Activated T-helper 1 cell treated with anti-CD3 and anti-CD28 coated beads, Interleukin-2, amount 50 U/mL, for 16 hours (primary cell): Measurements from ENCODE around the gene PC.

Experiments
- DNase-seq, 2 donors: peaks; one replicate each; pipeline ENCODE4 v3.0.0-alpha.2; 2020; ENCODE audit warnings: low read depth in 1 of 2, low spot score in 1 of 2

The PC gene

DNA sequence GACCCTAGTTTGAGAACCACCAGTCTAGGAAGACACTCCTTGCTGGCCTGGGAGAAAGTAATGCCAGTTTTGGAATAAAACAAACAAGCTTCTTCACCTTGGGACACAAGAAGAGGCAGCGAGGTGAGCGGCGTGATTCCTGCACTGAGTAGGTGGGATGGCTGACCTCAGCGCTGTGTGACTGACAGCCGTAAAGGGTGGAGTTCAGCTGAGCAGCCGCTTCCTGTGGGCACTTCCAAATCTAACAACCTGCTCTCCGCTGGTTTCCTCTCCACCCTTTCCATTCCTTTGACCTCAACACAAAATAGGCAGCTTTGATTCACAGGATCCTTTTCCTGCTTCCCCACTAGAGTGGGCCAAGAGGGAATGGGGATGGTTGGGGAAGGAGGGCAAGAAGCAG, 45.8 kb downstream of the PC start:
- no peak for DNase-seq

DNA sequence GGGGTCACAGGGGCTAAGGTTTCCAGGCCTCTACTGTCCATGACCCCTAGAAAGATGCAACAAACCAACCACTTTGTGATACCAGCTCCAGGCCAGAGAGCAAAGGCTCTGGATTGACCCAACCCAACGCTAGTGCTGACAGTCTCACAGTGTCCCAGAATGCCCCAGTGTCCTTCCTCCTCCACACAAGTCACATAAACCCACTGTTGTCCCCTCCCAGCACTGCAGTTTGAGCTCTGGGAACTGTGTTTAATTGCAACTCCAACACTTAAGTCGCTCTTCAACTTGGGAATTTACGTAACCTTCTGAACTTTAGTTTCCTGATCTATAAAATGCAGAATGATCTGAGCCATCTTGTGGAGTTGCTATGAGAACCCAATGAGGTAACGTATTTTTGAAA, 47.5 kb downstream of the PC start:
- no peak for DNase-seq

DNA sequence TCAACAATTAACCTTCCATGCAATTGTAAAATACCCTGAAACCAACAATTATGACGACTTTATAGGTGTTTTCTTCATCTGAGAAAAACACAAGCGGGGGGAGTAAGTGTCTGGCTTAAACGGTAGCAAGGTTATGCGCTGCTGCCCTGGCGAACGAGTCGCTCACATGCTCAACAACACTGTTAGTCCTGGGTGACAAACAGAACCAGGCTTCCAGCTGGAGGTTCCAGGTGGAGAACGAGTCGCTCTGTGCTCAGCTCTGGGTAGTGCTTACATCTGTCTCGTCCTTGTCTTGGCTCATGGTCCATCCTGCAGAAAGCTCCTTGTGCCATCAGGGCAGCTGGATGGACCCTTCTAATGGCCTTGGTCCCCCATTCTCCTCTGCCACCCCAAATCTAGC, 48.2 kb downstream of the PC start:
- no peak for DNase-seq

DNA sequence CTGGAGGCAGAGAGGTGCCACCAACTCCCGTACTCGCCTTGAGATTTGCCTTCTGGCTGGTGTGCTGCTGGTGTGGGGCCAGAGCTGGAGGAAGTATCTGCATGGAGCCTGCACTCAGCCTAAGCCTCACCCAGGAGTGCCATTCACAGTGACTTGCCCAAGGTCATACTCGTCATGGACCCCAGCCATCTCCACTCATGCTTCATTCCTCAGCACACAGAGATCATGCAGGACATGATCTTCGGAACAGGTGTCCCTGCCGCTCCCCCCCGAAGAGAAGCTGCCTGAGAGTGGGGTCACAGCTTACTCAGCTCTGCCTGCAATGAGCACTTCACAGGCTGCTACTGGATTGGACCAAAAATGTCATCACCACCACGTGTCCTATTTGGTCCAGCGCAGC, 49.0 kb downstream of the PC start:
- DNase-seq = no peak

DNA sequence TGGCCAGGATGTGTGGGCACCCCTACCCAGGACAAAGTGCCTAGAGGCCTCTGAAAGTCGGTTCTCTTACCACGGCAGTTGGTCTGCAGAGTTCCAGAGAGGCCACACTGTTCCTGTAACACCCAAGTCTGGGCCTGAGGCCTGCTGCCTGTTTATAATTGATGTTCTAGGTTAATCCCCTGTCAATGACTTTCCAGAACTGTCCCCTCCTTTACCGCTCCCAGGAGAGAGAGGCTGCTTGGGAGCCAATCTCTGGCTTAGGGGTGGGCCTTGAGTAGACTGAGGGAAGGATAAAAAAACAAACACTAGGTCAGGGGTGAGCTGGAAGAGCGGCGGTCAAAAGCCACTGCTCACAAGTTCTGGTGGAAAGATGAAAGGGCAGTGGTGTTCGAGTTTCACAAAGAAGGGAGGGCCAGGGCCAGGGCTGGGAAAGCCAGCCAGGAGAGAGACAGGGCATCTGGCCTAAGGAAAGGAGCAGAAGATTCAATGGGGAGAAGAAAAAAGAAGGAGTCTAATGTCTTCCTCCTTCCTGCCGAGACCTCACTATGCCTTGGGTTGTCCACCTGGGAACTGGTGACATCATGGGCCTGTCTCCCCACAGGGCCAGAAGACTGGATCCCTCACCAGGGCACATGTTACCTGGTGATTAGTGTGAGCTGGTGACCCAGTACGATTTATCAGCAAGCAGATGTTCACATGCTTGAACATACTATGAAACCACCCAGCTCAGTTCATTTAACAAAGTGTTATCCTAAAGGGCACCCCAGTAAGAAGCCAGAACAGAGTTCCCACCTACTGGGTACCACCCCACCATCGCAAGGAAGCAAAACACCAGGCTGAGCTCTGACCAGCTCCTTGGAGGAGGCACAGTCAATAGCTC, 50.2 kb downstream of the PC start:
- DNase-seq = no peak

DNA sequence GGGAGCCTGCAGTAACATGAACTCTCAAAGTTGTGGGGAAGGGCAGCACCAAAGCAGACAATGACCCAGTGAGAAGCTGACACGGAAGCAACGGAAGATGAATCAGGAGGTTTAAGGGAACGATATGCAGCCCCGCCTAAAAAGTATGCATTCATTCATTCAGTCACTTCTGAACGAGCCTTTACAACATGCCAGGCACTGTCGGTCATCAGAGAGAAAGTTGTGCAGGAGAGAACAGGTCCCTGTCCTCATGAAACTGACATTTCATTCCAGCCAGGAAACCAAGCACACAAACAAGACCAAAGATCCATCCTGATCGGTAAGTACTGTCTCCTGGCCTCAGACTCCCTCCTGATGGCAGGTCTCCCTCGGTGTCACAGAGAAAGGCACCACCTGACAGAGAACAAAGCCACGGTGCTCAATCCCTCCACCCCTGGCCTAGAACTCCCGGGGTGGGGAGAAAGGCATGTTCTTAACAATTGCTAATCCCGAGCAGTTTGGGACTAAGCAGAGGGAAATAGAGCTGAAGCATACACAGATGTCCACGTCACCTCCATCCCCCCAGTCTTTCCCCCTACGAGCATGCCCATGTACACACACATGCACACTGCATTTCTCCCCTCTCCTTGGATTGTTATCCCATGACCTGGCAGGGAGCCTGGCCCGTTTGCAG, 52.0 kb downstream of the PC start:
- DNase-seq = no peak

GRCh38 chr11:66905631-66906030, 52.6 kb downstream of the PC start:
- no peak for DNase-seq

- DNase-seq = no peak
Observed at GRCh38 chr11:66904981-66905521, 53.1 kb downstream of the PC start.

- DNase-seq = no peak
Observed at GRCh38 chr11:66904561-66904960, 53.6 kb downstream of the PC start.

GRCh38 chr11:66904055-66904454, 54.1 kb downstream of the PC start:
- no peak for DNase-seq

DNA sequence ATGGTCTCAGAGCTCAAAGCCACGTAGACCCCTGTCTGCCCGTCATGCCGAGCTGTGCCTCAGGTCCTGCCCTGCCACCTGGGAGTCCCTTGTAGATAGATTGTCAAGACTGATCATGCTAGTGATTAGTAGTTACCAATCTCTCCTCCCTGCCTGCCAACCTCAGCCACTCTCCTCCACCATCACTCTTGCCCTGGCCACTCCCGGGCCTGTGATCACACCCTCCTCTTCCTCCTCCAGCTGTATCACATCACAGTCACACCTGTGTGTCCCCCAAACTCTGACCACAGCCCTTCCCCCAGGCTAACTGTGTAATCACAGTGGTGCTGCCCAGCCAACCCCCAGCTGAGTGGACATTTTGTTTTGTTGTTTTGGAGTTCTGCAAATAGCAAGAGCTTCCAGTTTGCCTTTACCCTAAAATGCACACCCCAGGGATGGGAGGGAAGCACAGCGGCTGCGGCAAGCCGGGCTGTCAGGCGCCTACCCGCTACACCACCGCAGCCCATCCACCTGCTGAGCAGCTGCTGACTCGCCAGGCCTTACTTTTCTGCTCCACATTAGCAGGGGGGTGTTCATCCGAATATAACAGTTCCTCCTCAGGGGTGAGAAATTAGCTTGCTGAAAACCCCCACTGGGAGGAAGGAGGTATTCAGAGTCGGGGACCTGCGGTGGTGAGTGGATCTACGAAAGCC, 55.6 kb downstream of the PC start:
- DNase-seq = no peak

- no peak for DNase-seq
Observed at GRCh38 chr11:66901964-66902390, 56.2 kb downstream of the PC start.

DNA sequence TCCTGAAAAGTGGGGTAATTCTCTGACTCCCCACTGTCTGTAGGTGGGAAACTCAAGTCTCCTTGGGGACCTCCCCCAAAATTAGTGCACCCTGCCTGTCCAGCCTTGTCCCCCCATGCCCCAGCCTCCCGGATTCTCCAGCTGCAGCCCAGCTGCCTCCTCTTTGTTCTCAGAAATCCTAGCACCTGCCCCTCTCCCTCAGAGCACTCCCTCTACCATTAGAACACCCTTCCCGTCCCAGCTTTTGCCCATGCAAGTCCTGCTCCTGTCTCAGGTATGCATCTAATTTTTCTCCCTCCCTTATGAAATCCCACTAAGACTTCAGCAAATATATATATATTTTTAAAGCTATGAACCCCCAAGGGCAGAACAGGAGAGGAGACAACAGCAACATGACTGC, 64.0 kb downstream of the PC start:
- no peak for DNase-seq

DNA sequence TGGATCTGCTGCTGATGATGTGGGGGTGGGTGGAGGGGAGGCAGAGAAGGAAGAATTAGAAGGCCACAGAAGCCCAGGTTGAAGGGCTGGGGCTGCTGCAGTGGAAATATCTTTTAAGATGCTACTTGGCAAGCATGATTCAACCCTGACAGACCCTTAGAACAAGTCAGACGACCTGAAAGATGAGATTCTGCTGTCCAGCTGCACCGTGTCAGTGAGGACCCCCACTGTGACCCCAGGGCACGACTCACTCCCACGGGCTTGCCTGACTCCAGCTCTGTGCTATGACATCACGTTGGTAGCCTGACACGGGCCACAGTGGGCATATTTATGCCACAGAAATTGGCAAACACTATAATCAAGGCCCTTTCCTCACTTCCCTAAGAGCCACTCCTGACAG, 65.3 kb downstream of the PC start:
- no peak for DNase-seq

- peak in 1 of 2 donors; percentile 19 for DNase-seq
Observed at GRCh38 chr11:66891851-66892660, 66.1 kb downstream of the PC start.

DNA sequence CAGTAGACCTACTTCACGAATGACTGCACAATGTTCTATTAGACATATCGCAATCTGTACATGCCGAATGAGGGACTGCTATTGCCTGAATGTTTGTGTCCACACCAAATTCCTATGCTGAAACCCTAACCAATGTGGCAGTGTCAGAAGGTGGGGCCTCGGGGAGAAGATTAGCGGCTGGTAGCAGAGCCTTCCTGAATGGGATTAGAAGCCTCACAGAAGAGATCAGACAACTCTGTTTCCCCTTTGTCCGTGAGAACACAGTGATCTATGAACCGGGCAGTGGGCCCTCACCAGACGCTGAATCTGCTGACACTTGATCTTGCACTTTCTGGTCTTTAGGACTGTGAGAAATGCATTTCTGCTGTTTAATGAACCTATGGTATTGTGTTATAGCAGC, 68.2 kb downstream of the PC start:
- no peak for DNase-seq

DNA sequence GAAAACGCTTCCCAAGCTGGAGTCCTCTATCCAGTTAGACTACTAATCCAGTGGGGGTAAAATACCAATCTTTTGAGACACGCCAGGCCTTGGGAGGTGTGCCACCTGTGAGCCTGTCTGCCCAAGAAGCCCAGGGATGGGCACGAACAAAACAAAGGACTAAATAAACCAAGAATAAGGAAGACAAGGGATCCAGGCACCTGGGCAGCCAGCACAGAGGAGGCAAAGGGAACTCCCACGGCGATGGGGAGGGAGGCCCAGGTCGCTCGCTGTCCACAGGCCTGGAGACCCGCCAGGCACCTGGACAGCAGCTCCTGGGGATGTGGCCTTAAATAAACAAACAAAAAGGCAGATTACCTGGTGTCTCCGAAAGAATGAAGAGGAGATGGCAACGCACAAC, 69.9 kb downstream of the PC start:
- DNase-seq = no peak

- DNase-seq = no peak
Observed at GRCh38 chr11:66887526-66887925, 70.7 kb downstream of the PC start.

DNA sequence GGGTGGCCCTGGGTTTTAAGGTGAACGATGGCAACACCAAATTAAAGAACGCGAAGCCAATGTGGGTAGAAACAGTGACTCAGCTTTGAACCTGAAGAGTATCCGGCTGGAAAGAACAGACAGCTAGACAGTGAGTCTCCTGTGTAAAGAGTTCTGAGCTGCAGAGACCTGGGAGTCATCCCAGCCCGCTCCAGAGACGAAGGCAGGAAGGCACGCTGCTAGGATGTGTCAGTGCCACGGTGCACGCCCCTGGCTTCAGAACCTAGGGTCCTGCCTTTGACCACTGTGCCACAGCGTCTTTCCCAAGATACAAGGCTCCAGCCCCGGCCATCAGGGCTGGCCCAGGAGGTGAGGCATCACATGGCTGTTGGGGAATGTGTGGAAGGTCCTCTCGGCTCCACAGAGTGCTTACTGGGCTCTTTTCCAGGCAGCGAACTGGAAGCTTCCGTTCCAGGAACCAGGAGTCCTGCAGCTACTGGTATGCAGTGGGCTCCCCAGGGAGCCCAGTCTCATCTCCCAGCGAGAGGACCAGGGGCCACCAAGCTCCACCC, 71.4 kb downstream of the PC start:
- no peak for DNase-seq

DNA sequence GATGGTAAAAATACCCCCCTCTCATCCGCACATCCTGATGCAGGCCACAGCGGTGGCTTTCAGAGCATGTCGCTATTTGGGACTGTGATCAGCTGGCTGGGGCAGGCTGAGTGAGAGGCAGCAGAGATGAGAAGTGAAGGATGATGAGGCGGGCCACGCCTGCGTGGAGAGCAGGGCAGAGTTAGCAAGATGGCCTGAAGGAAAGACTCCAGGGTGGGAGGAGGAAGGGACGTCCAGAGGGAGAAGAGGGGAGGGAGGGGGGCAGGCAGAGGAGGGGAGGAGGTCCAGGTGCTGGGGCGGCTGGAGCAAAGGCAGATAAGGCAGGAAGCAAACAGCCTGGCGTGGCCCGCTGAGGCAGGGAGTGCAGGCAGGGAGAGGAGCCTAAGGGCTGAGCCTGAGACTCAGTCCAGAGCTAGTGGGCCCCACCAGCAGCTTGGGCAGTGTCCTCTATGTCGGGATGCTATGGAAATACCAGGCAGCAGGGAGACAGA, 72.2 kb downstream of the PC start:
- DNase-seq = no peak

- DNase-seq = no peak
Observed at GRCh38 chr11:66885469-66885868, 72.7 kb downstream of the PC start.
